ENCODE results near the gene C1QTNF3. TPM values are rescaled to one million over a fixed set of nuclear protein-coding genes. Genes with fewer than 3 reads are reported as not detected.
"Not testable (repeated sequence)": the region's sequence is repeated elsewhere in the genome, so short reads cannot be mapped to it uniquely, and the experiment has no call there.

Gene C1QTNF3
- total RNA-seq, 4 donors from 2014 or later, result 2.0 to 8.2 (median 3.1) TPM

DNA sequence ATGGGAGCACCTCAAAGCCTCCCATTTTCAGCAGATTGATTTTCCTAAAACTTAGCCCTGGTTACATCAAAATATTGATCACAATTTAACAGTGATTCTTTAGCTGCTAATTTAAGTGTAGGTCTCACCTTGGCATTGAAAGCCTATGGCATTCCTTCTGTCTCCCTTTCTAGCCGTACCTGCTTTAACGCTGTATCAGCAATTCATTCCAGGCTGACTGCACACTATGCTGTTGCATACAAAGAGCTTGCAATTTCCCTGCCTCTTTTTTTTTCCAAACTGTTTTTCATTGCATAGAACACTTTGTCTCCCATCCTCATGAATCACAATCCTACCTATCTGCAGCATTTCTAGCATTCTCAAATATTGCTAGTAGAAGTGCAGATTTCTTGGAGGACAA is 26.3 kb downstream of the C1QTNF3 start:
- TF ChIP-seq, protein P1, sequence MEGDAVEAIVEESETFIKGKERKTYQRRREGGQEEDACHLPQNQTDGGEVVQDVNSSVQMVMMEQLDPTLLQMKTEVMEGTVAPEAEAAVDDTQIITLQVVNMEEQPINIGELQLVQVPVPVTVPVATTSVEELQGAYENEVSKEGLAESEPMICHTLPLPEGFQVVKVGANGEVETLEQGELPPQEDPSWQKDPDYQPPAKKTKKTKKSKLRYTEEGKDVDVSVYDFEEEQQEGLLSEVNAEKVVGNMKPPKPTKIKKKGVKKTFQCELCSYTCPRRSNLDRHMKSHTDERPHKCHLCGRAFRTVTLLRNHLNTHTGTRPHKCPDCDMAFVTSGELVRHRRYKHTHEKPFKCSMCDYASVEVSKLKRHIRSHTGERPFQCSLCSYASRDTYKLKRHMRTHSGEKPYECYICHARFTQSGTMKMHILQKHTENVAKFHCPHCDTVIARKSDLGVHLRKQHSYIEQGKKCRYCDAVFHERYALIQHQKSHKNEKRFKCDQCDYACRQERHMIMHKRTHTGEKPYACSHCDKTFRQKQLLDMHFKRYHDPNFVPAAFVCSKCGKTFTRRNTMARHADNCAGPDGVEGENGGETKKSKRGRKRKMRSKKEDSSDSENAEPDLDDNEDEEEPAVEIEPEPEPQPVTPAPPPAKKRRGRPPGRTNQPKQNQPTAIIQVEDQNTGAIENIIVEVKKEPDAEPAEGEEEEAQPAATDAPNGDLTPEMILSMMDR (IDR thresholded peaks at IDR 0.05), result no peak
- DNase-seq (ENCODE audit: low spot score) (no peak), ATAC-seq (ENCODE audit: low FRiP score) (no peak)

DNA sequence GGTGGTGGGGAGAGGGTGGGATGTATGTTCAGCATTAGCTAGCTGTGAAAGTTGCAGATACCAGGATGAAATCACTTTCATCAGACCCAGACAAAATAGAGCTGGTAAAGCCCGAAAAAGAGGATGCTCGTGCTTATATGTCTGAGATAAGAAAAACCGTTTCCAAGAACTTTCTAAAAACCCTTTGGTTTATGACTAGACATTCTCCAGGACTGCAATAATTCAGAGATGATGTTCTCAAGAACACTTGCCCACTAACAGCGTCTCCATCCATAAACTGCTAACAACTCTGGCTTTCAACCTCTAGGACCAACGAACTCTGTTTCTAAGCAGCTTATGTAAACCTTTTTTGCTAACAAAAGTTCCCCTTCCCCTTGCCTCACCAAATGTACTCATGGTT is 26.8 kb downstream of the C1QTNF3 start:
- DNase-seq (ENCODE audit: low spot score), result no peak
- no peak for ATAC-seq (ENCODE audit: low FRiP score)
- TF ChIP-seq, protein P1 (IDR thresholded peaks at IDR 0.05), result no peak

DNA sequence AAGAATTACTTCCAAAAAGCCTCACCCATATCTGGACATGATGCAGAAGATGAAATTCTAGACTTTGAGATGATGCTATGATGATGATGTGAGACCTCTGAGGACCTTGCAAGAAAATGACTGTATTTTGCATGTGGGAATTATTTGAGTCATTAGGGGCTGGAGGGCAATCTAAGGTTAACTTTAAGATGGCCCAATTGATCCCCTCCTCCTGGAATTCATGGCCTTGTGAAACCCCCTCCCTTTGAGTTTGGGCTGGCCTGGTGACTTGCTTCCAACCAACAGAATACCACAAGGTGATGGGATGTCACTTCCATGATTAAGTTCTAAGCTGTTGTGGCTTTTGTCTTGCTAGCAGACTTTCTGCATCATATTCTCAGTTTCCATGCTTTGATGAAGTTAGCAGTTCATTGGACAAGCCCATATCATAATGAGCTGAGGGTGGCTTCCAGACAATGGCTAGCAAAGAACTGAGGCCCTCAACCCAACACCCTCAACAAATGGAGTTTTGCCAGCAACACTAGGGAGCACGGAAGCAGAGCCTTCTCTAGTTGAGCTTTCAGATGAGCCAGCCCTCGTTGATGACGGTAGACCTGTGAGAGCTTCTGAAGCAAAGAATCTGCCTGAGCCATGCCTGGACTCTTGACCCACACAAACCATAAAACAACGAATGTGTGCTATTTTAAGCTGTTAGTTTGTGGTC is 27.7 kb downstream of the C1QTNF3 start:
- no peak for DNase-seq (ENCODE audit: low spot score)
- ATAC-seq (ENCODE audit: low FRiP score), result no peak

DNA sequence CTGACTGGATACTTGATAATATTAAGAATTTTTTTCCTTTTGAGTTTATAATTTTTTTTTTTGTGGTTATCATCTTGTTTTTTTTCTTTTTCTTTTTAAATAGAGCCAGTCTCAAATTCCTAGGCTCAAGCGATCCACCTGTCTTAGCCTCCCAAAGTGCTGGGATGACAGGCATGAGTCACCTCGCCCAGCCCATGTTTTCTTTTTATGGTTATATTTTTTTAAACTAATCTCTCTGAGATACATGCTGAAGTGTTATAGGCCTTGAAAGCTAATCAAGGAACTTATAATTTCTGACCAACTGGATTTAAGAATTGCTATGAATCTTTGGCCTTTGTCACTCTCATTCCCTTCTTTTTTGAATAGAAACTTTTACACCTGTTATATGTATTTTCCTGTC is 28.4 kb downstream of the C1QTNF3 start:
- TF ChIP-seq, protein P1 (IDR thresholded peaks at IDR 0.05), result no peak
- ATAC-seq (ENCODE audit: low FRiP score) (no peak), DNase-seq (ENCODE audit: low spot score) (no peak)

More for the DNA sequence above, 27.7 kb downstream of the C1QTNF3 start:
- TF ChIP-seq, protein P1 (IDR thresholded peaks at IDR 0.05), result no peak

DNA sequence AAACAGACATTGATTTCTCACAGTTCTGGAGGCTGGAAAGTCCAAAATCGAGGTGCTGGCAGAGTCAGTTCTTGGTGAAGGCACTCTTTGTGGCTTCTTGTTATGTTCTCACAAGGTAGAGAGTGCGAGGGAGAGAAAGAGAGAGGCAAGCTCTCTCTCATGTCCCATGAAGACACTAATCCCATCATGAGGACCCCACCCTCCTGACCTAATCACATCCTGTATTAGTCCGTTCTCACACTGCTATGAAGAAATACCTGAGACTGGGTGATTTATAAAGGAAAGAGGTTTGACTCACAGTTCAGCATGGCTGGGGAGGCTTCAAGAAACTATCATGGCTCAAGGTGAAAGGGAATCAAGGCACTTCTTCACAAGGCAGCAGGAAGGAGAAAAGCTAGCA is 29.5 kb downstream of the C1QTNF3 start:
- DNase-seq (ENCODE audit: low spot score), result no peak
- ATAC-seq (ENCODE audit: low FRiP score), result no peak
- TF ChIP-seq, protein P1 (IDR thresholded peaks at IDR 0.05), result no peak

DNA sequence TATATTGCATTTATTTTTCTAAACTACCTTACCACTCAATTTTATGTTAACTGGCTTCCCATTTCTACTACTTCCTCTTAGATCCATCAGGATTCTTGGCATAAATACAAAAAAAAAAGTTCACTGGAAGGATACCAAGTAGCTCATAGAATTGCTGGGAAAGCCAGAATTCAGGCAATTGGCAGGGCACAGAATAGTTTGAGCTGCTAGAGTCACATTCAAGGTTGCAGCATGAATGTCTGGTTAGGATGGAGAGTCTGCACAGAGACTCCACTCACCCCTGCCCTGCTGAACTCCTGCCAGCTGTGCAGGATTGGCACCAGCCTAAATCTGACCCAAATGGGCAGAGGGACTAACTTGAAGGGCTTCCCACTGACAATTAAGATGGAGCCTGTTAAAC is 30.2 kb downstream of the C1QTNF3 start:
- TF ChIP-seq, protein P1 (IDR thresholded peaks at IDR 0.05), result no peak
- DNase-seq (ENCODE audit: low spot score) (no peak), ATAC-seq (ENCODE audit: low FRiP score) (no peak)

DNA sequence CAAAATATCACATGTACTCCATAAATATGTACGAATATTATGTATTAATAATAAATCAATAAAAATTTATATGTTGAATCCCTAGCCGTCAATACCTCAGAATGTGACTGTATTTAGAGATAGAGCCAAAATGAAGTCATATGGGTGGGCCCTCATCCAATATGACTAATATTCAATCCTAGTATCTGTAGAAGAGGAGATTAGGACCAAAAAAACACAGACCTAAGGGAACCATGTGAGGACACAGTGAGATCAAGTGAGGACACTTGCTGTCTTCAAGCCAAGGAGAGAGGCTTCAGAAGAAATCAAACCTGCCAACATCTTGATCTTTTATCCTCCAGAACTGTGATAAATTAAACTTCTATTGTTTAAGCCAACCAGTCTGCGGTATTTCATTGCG is 31.5 kb downstream of the C1QTNF3 start:
- ATAC-seq (ENCODE audit: low FRiP score) (no peak), DNase-seq (ENCODE audit: low spot score) (no peak)
- TF ChIP-seq, protein P1 (IDR thresholded peaks at IDR 0.05), result no peak

DNA sequence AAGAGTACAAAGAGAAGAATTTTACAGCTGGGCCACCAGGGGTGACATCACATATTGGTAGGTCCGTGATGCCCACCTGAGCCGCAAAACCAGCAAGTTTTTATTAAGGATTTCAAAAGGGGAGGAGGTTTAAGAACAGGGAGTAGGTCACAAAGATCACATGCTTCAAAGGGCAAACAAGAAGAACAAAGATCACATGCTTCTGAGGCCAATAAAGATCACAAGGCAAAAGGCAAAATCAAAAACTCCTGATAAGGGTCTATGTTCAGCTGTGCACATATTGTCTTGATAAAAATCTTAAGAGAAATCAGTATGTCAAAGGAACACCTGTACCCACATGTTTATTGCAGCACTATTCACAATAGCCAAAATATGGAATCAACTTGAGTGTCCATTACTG is 32.9 kb downstream of the C1QTNF3 start:
- ATAC-seq (ENCODE audit: low FRiP score); DNase-seq (ENCODE audit: low spot score): not testable (repeated sequence)
